ENCODE data around the gene POC5. TPM values are rescaled to one million over a fixed set of nuclear protein-coding genes. Genes with fewer than 3 reads are reported as not detected.

Gene POC5
- total and polyA plus RNA-seq, 8 donors, result 2.6 to 6.9 (median 4.5) TPM

DNA sequence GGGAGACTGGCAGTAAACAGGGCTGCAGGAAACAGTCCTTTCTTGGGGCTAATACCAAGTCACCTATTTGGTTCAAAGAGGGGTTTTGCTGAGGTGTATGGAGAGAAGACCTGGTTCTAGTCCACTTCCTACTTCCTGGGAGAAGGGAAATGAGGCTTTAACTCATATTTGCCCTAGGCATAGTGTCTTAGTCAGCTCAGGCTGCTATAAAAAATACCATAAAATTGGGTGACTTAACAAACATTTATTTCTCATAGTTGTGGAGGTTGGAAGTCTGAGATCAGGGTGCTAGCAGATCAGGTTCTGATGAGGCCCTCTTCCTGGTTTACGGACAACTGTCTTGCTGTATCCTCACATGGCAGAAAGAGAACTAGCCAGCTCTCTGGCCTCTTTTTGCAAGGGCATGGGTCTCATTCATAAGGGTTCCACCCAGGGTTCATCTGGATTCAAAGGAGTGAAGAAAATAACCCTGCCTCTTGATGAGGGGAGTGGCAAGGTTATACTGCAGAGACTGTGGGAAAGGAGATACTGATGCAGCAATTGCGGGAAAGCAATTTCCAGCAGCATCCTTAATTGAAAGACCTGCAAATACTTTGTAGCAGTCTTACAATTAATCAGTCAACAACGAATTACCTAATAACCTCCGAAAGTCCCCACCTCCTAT lies 65.5 kb downstream of the POC5 start:
- ATAC-seq (no peak), FAIRE-seq (no peak)

DNA sequence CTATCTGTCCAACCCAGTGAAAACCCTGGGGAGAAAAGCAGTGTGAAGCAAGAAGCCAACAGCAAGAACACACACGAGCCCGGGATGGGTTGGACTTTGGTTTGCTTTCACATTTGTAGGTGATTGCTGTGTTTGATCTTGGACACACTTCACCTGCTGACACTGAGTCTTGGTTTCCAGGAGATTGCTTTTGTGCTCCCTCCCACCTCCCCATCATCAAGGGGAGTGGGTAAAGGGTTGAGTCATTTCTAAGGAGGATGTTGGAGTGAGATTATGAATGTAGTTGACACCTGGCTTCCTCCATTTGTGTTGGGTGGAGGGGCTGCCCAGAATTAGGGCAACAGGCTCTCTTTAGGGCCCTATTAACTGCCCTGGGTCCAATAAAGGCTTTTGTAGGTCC lies 68.5 kb downstream of the POC5 start:
- no peak for DNase-seq
- TF ChIP-seq, protein P1, sequence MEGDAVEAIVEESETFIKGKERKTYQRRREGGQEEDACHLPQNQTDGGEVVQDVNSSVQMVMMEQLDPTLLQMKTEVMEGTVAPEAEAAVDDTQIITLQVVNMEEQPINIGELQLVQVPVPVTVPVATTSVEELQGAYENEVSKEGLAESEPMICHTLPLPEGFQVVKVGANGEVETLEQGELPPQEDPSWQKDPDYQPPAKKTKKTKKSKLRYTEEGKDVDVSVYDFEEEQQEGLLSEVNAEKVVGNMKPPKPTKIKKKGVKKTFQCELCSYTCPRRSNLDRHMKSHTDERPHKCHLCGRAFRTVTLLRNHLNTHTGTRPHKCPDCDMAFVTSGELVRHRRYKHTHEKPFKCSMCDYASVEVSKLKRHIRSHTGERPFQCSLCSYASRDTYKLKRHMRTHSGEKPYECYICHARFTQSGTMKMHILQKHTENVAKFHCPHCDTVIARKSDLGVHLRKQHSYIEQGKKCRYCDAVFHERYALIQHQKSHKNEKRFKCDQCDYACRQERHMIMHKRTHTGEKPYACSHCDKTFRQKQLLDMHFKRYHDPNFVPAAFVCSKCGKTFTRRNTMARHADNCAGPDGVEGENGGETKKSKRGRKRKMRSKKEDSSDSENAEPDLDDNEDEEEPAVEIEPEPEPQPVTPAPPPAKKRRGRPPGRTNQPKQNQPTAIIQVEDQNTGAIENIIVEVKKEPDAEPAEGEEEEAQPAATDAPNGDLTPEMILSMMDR (IDR thresholded peaks at IDR 0.05), result no peak
- WGBS, 2 donors, result 53 to 60% methylated on average over 2 of the region's 2 CpGs
- no peak for FAIRE-seq
- H3K27me3 ChIP-seq, result no peaks in the 10 kb centered on the region
- no peak overlapping the region for H3K27ac ChIP-seq
- intact Hi-C loops (cut with DNase I), result no loop called here
- H3K4me1 ChIP-seq, result no peaks in the 10 kb centered on the region
- no peak overlapping the region for H3K4me3 ChIP-seq
- no peaks in the 10 kb centered on the region for H3K36me3 ChIP-seq
- no peaks in the 10 kb centered on the region for H3K9me3 ChIP-seq
- ATAC-seq, result peak in 1 of 4 donors; percentile 15

More for the DNA sequence above, 65.5 kb downstream of the POC5 start:
- Histone ChIP-seq H3K9me3 (no peaks in the 10 kb centered on the region), H3K27ac (no peak overlapping the region), H3K4me3 (no peak overlapping the region), H3K36me3 (no peaks in the 10 kb centered on the region), H3K27me3 (no peaks in the 10 kb centered on the region), H3K4me1 (no peaks in the 10 kb centered on the region)
- intact Hi-C loops (cut with DNase I), result no loop called here
- WGBS, 2 donors, result 77 to 80% methylated on average over 4 of the region's 4 CpGs
- no peak for DNase-seq
- TF ChIP-seq, protein P1 (IDR thresholded peaks at IDR 0.05), result no peak

DNA sequence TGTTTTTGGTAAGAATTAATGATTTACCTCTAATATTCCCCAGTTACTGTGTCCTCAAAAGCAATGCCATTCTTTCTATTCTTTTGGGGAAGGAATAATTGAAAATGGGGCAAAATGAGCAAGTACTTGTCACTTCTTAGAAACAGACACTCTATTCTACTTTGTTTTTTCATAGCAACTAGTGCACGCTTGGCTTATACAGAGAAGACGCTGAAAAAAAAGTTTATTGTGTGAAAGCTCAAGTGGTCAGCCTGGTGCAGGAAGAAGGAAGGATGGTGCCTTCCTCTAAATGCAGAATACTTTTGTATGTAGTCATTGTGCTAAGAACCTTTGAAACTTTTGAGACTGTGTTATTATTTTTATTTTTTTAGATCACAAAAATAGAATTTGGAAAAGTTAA lies 76.4 kb downstream of the POC5 start:
- DNase-seq (no peak), ATAC-seq (no peak), FAIRE-seq (no peak)
- intact Hi-C loops (cut with DNase I), result no loop called here
- no peak overlapping the region for H3K27ac ChIP-seq
- H3K9me3 ChIP-seq, result no peaks in the 10 kb centered on the region
- H3K36me3 ChIP-seq, result no peaks in the 10 kb centered on the region
- TF ChIP-seq, protein P1 (IDR thresholded peaks at IDR 0.05), result no peak
- H3K27me3 ChIP-seq, result no peaks in the 10 kb centered on the region
- no peak overlapping the region for H3K4me3 ChIP-seq
- 90 to 93% methylated on average over 2 of the region's 2 CpGs for WGBS, 2 donors
- H3K4me1 ChIP-seq, result no peaks in the 10 kb centered on the region

DNA sequence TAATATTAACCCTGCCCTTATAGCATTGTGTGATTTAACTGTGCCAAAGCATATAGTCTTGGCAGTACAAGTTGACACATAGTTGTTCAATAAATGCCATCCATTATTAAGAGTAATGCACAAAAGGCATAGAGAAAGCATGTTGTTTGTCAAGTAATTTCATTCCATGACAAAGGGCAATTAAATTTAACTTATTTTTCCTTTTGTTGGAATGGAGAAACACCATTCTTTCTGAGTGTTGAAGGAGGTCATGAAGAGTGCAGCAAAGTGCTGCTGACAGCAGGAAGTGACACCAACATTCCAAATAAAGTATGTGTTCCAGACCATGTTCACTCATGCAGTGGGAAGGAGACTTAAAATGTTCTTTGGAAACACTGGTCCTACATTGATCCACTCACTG lies 76.8 kb downstream of the POC5 start:
- FAIRE-seq (no peak), DNase-seq (no peak), ATAC-seq (no peak)
- Histone ChIP-seq H3K27me3 (no peaks in the 10 kb centered on the region), H3K4me1 (no peaks in the 10 kb centered on the region), H3K4me3 (no peak overlapping the region), H3K9me3 (no peaks in the 10 kb centered on the region), H3K36me3 (no peaks in the 10 kb centered on the region), H3K27ac (no peak overlapping the region)
- TF ChIP-seq, protein P1 (IDR thresholded peaks at IDR 0.05), result no peak
- intact Hi-C loops (cut with DNase I), result no loop called here

DNA sequence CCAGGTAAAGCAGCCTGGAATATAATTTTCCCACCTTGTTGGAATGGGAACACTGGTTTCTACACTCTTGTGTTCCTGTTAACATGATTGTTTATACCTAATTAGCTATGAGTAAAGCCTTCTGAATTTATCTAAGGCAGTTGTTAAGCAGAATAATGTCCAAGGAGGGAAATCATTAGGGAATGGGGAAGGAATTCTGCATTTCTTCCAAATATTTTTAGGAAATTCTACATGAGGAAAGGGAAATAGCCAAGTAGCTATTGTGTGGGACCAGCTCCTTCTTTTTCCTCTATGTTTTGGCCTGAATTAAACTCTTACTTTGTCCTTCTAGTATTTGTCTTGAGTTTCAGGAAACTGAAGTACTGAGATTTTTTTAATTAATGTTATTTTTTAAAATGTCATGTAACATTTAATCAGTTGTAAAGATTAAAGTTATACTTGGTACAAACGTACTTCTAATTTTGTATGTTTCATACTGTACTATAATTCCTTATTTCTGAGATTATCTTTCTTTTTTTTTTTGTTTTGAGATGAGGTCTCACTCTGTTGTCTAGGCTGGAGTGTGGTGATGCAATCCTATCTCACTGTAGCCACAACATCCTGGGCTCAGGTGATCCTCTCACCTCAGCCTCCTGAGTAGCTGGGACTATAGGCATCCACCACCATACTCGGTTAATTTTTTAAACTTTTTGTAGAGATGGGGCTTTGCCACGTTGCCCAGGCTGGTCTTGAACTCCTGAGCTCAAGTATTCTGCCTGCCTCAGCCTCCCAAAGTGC lies 77.5 kb downstream of the POC5 start:
- ATAC-seq (no peak), DNase-seq (no peak), FAIRE-seq (no peak)
- TF ChIP-seq, protein P1 (IDR thresholded peaks at IDR 0.05), result no peak
- H3K27me3 ChIP-seq, result no peaks in the 10 kb centered on the region
- WGBS, 2 donors, result 54 to 64% methylated on average over 3 of the region's 3 CpGs
- H3K27ac ChIP-seq, result no peak overlapping the region
- H3K4me3 ChIP-seq, result no peak overlapping the region
- no peaks in the 10 kb centered on the region for H3K4me1 ChIP-seq
- H3K9me3 ChIP-seq, result no peaks in the 10 kb centered on the region
- intact Hi-C loops (cut with DNase I), result no loop called here
- H3K36me3 ChIP-seq, result no peaks in the 10 kb centered on the region

Measured in pancreas (tissue), 10 donors.